SK-N-SH (cell line): Measurements from ENCODE around the gene PFDN5. TPM values are rescaled to one million over a fixed set of nuclear protein-coding genes. Genes with fewer than 3 reads are reported as not detected.

Experiments
- CTCF ChIA-PET: fragments of 300-600, 350-600 bp; formaldehyde crosslinking; extraction: SDS; loops from one replicate; lab custom pipeline; 2021; lab: Yijun Ruan, JAX
- POLR2A ChIA-PET: fragments of 350-600 bp; sonication (Branson Sonifier 250); formaldehyde crosslinking; extraction: SDS; loops from one replicate; lab custom pipeline; 2020; ENCODE audit warnings: antibody characterized with exemption, inconsistent platforms; lab: Yijun Ruan, JAX
- DNase-seq: peaks from one replicate; pipeline ENCODE4 v3.0.0; 2012
- H2AFZ ChIP-seq: fragments of 200-600 bp; sonication (generic); 2 replicates; pipeline ENCODE4 v1.8.1; 2016; ENCODE audit warnings: antibody characterized with exemption, mild to moderate bottlenecking, low read depth
- H3F3A ChIP-seq: fragments of 200-600 bp; sonication (generic); replicated peaks from 2 replicates; pipeline ENCODE3; 2016; ENCODE audit warnings: antibody characterized with exemption, mild to moderate bottlenecking; ENCODE audit not compliant: insufficient read depth
- H3K27ac ChIP-seq, 2 experiments: fragments of 200-500 bp in 1 of 2; fragments of 200-600 bp in 1 of 2; sonication (Bioruptor generic) in 1 of 2; sonication (generic), shearing (Covaris generic) in 1 of 2; 2 replicates each; pipeline versions ENCODE4 v1.5.1 to v1.6.1; 2014 to 2016; ENCODE audit warnings: low read depth in 2 of 2, inconsistent platforms in 1 of 2, low read length in 1 of 2, mild to moderate bottlenecking in 1 of 2, mixed read lengths in 1 of 2
- H3K27me3 ChIP-seq: fragments of 200-600 bp; sonication (generic), shearing (Covaris generic); 2 replicates; pipeline ENCODE4 v1.6.1; 2016; ENCODE audit warnings: mixed run types; ENCODE audit not compliant: insufficient read depth
- H3K36me3 ChIP-seq, 2 experiments: fragments of 200-500 bp in 1 of 2; fragments of 200-600 bp in 1 of 2; sonication (Bioruptor generic) in 1 of 2; sonication (generic) in 1 of 2; replicated peaks in 1 of 2; 2 replicates each; pipeline versions ENCODE3 to v1.5.1; 2014 to 2016; ENCODE audit warnings: low read length in 1 of 2, mild to moderate bottlenecking in 1 of 2; ENCODE audit not compliant: insufficient read depth in 2 of 2, control insufficient read depth in 1 of 2
- H3K4me1 ChIP-seq, 2 experiments: fragments of 200-500 bp in 1 of 2; fragments of 200-600 bp in 1 of 2; sonication (Bioruptor generic) in 1 of 2; sonication (generic), shearing (Covaris generic) in 1 of 2; 2 replicates each; pipeline versions ENCODE4 v1.5.1 to v1.6.1; 2014 to 2016; ENCODE audit warnings: low read depth in 1 of 2, low read length in 1 of 2, mixed run types in 1 of 2; ENCODE audit not compliant: insufficient read depth in 2 of 2, control insufficient read depth in 1 of 2
- H3K4me2 ChIP-seq: fragments of 200-600 bp; sonication (generic), shearing (Covaris generic); 2 replicates; pipeline ENCODE4 v1.6.1; 2017; ENCODE audit warnings: mixed run types
- H3K4me3 ChIP-seq, 2 experiments: fragments of 200-500 bp in 1 of 2; fragments of 200-600 bp in 1 of 2; sonication (Bioruptor generic) in 1 of 2; sonication (generic), shearing (Covaris generic) in 1 of 2; 2 replicates each; pipeline versions ENCODE4 v1.5.1 to v1.8.1; 2014 to 2016; ENCODE audit warnings: low read depth in 2 of 2, inconsistent platforms in 1 of 2, low read length in 1 of 2, mild to moderate bottlenecking in 1 of 2, mixed read lengths in 1 of 2, moderate library complexity in 1 of 2
- H3K79me2 ChIP-seq: fragments of 200-600 bp; sonication (generic); 2 replicates; pipeline ENCODE4 v1.8.1; 2017; ENCODE audit warnings: mild to moderate bottlenecking; ENCODE audit not compliant: insufficient read depth
- H3K9ac ChIP-seq: fragments of 200-600 bp; sonication (generic); 2 replicates; pipeline ENCODE4 v1.6.1; 2017; ENCODE audit warnings: mixed run types
- H3K9me2 ChIP-seq: fragments of 200-600 bp; sonication (generic); 2 replicates; pipeline ENCODE4 v1.6.1; 2017; ENCODE audit warnings: mixed run types
- H3K9me3 ChIP-seq: fragments of 200-600 bp; sonication (generic); 2 replicates; pipeline ENCODE4 v1.6.1; 2017; ENCODE audit warnings: mixed run types, mild to moderate bottlenecking, moderate library complexity
- H4K20me1 ChIP-seq: fragments of 200-600 bp; sonication (generic); 2 replicates; pipeline ENCODE4 v1.6.1; 2017; ENCODE audit warnings: mild to moderate bottlenecking, mixed run types; ENCODE audit not compliant: insufficient read depth
- CTCF ChIP-seq: fragments of 200-600 bp; sonication (generic); IDR thresholded peaks from 2 replicates; pipeline ENCODE4 v1.6.1; 2017; ENCODE audit warnings: antibody characterized with exemption, mild to moderate bottlenecking, moderate library complexity
- ELF1 ChIP-seq: IDR thresholded peaks from 2 replicates; pipeline ENCODE4 v1.4.0; 2012
- FOXM1 ChIP-seq: IDR thresholded peaks from 2 replicates; pipeline ENCODE4 v1.4.0; 2012; ENCODE audit warnings: low read depth, mild to moderate bottlenecking
- MEF2A ChIP-seq: IDR thresholded peaks from 2 replicates; pipeline ENCODE4 v1.4.0; 2012; ENCODE audit warnings: low read depth, borderline replicate concordance
- RAD21 ChIP-seq: IDR thresholded peaks from 2 replicates; pipeline ENCODE4 v1.6.1; 2012; ENCODE audit warnings: mild to moderate bottlenecking, low read length
- RFX5 ChIP-seq: IDR thresholded peaks from 2 replicates; pipeline ENCODE4 v1.6.1; 2012; ENCODE audit warnings: mild to moderate bottlenecking, improper control_type of control experiment, low read length
- SMC3 ChIP-seq: IDR thresholded peaks from 2 replicates; pipeline ENCODE4 v1.6.1; 2012; ENCODE audit warnings: low read depth, low read length, improper control_type of control experiment
- USF2 ChIP-seq: fragments of 150-350 bp; IDR thresholded peaks from 2 replicates; pipeline ENCODE4 v1.6.1; 2017; ENCODE audit warnings: antibody characterized with exemption, low read length, low read depth, borderline replicate concordance
- WGBS: methylation state at CpG from one replicate; pipeline ENCODE4 v1.1.6; 2017; ENCODE audit warnings: low lambda C conversion rate; 5-methylcytosine and 5-hydroxymethylcytosine counted together
- polyA plus RNA-seq, 3 experiments: library from polyadenylated mRNA; depleted of rRNA; stranded (reverse); fragments of >200 nt; gene quantifications; 2 replicates each; pipeline ENCODE4 v1.2.3, GENCODE V29; 2012

The PFDN5 gene
- polyA plus RNA-seq, 1 of the 3 experiments (the other 2 are of a cell fraction), result 1,198 TPM

- POLR2A ChIA-PET, result interaction anchor here (0.5 to 8.3 kb wide), 4 partner anchors 13 to 145 kb away, joined by 3 to 105 read pairs (median 4); no protein-coding TSS in a partner anchor
- Histone ChIP-seq H3K79me2 (no peaks in the 10 kb centered on the region), H3K9ac (no peak overlapping the region), H3K27ac (no peak overlapping the region), H3K4me3 (no peak overlapping the region), H3K9me3 (no peaks in the 10 kb centered on the region), H3K4me2 (no peak overlapping the region), H3F3A (peaks cover 13% of the 10 kb centered on the region), H3K9me2 (no peaks in the 10 kb centered on the region), H4K20me1 (no peaks in the 10 kb centered on the region), H3K4me1 (peaks cover 0 to 13% of the 10 kb centered on the region in 2 experiments; a peak in 1 of 4 replicates), H3K27me3 (no peaks in the 10 kb centered on the region), H3K36me3 (no peaks in the 10 kb centered on the region)
- CTCF ChIA-PET, result interaction anchor here (0.6 to 13.6 kb wide), 13 partner anchors 12 to 181 kb away, joined by 3 to 294 read pairs (median 5); partner anchors contain the start of genes AMHR2, MAP3K12 and NPFF
- 95% methylated on average over 8 of the region's 8 CpGs for WGBS
- no peak for DNase-seq
- TF ChIP-seq FOXM1 (no peak), MEF2A (no peak)
- TF ChIP-seq, all 33 proteins: peak for 0
- no peak overlapping the region for H2AFZ ChIP-seq
These were observed 31.3 kb downstream of the PFDN5 start for GRCh38 chr12:53326460-53327185.

- ChIA-PET CTCF (interaction anchor here (0.6 to 13.6 kb wide), 11 partner anchors 11 to 180 kb away, joined by 3 to 294 read pairs (median 5); partner anchors contain the start of genes AMHR2 and NPFF), POLR2A (interaction anchor here (0.6 to 8.3 kb wide), 3 partner anchors 17 to 97 kb away, joined by 3 to 105 read pairs (median 4); partner anchors contain the start of gene PFDN5)
- 84% methylated on average over 3 of the region's 3 CpGs for WGBS
These were observed 32.2 kb downstream of the PFDN5 start for GRCh38 chr12:53327435-53328042.

More at GRCh38 chr12:53327435-53328042, 32.2 kb downstream of the PFDN5 start:
- no peak overlapping the region for H3K27ac ChIP-seq
- H3F3A ChIP-seq, result peaks cover 6% of the 10 kb centered on the region
- H3K9me2 ChIP-seq, result no peaks in the 10 kb centered on the region
- no peaks in the 10 kb centered on the region for H3K79me2 ChIP-seq
- H3K36me3 ChIP-seq, result no peaks in the 10 kb centered on the region
- no peak for TF ChIP-seq RFX5
- TF ChIP-seq ELF1, result no peak
- peak; percentile 61 for TF ChIP-seq CTCF
- TF ChIP-seq USF2, result no peak
- peak; percentile 52 for TF ChIP-seq RAD21
- TF ChIP-seq SMC3, result 0 out of 2 replicates have a peak, but pooled peaks have one; percentile 11
- TF ChIP-seq, all 33 proteins: peak for 3
- peak overlapping the region in 1 of 2 experiments; percentile 20; a peak in 1 of 4 replicates for H3K4me3 ChIP-seq
- peak; percentile 55 for DNase-seq
- peaks cover 0 to 10% of the 10 kb centered on the region in 2 experiments; a peak in 1 of 4 replicates for H3K4me1 ChIP-seq
- no peaks in the 10 kb centered on the region for H3K9me3 ChIP-seq
- H4K20me1 ChIP-seq, result no peaks in the 10 kb centered on the region
- no peak overlapping the region for H3K9ac ChIP-seq
- no peak overlapping the region for H2AFZ ChIP-seq
- no peak overlapping the region for H3K4me2 ChIP-seq
- no peaks in the 10 kb centered on the region; the same call in 1 of the 2 replicates for H3K27me3 ChIP-seq
